ENCODE measurements around the gene AGAP3.
A peak's percentile ranks its signal among the peaks of the same experiment; 100 is the strongest.

Gene AGAP3

GRCh38 chr7:151074817-151075661, 11.2 kb upstream of the AGAP3 start:
- no peak for DNase-seq (ENCODE audit: low read depth)

GRCh38 chr7:151075662-151075971, 10.7 kb upstream of the AGAP3 start:
- DNase-seq (ENCODE audit: low read depth) = no peak

- no peak for DNase-seq (ENCODE audit: low read depth)
Observed at GRCh38 chr7:151075978-151076426, 10.3 kb upstream of the AGAP3 start.

GRCh38 chr7:151076863-151077704, 9.2 kb upstream of the AGAP3 start:
- DNase-seq (ENCODE audit: low read depth) = no peak

GRCh38 chr7:151077705-151078232, 8.5 kb upstream of the AGAP3 start:
- no peak for DNase-seq (ENCODE audit: low read depth)

GRCh38 chr7:151078233-151079040, 7.8 kb upstream of the AGAP3 start:
- DNase-seq (ENCODE audit: low read depth) = no peak

GRCh38 chr7:151079199-151079910, 6.9 kb upstream of the AGAP3 start:
- no peak for DNase-seq (ENCODE audit: low read depth)

GRCh38 chr7:151080067-151080521, 6.2 kb upstream of the AGAP3 start:
- no peak for DNase-seq (ENCODE audit: low read depth)

GRCh38 chr7:151080522-151081169, 5.6 kb upstream of the AGAP3 start, which contains the start of gene FASTK:
TSS of gene FASTK (minus strand) at chr7:151080809. CDS start at chr7:151080766, 43 bp downstream.
- peak; percentile 80 for DNase-seq (ENCODE audit: low read depth)

- DNase-seq (ENCODE audit: low read depth) = no peak
Observed at GRCh38 chr7:151081170-151082101, 4.8 kb upstream of the AGAP3 start.

GRCh38 chr7:151082141-151083070, 3.9 kb upstream of the AGAP3 start:
- no peak for DNase-seq (ENCODE audit: low read depth)

GRCh38 chr7:151083071-151083823, 3.0 kb upstream of the AGAP3 start, which contains the start of gene TMUB1:
TSS of gene TMUB1 (minus strand) at chr7:151083493. CDS start at chr7:151082563, 930 bp downstream.
- DNase-seq (ENCODE audit: low read depth) = peak; percentile 80

GRCh38 chr7:151083824-151084160, 2.5 kb upstream of the AGAP3 start:
- no peak for DNase-seq (ENCODE audit: low read depth)

- DNase-seq (ENCODE audit: low read depth) = no peak
Observed at GRCh38 chr7:151085329-151085690, 965 bp upstream of the AGAP3 start.

GRCh38 chr7:151086802-151087244, 548 bp downstream of the AGAP3 start:
- DNase-seq (ENCODE audit: low read depth) = no peak

GRCh38 chr7:151087245-151088018, 1.2 kb downstream of the AGAP3 start:
- DNase-seq (ENCODE audit: low read depth) = no peak

Data from stimulated activated CD8-positive, alpha-beta memory T cell treated with anti-CD3 and anti-CD28 coated beads, Interleukin-4, amount 100 ng/mL, for 24 hours (primary cell).